ENCODE results near the gene ATG14. TPM values are rescaled to one million over a fixed set of nuclear protein-coding genes. Genes with fewer than 3 reads are reported as not detected.

ATG14 gene
- total and polyA plus RNA-seq, 2 of the 8 experiments (the other 6 are each of a cell fraction or from before 2014, with no cell fraction given) = 4.9 to 10.8 TPM

- Histone ChIP-seq H3K79me1 (ENCODE audit: low read depth, low read length) (no peaks in the 10 kb centered on the region), H3K56ac (replicated peaks; ENCODE audit: insufficient read length, low read depth, low read length) (no peak overlapping the region), H4K5ac (ENCODE audit: insufficient read length, low read depth, low read length) (no peak overlapping the region), H2BK20ac (ENCODE audit: low read length) (no peak overlapping the region), H3K9ac (replicated peaks in 1 of 4; ENCODE audit: extremely low read depth in 1 of 4, low read depth in 3 of 4, low read length in 3 of 4) (no peak overlapping the region), H3K23ac (ENCODE audit: insufficient read length) (no peak overlapping the region), H3K18ac (ENCODE audit: extremely low read depth, low read length) (no peak overlapping the region), H3K4me1 (replicated peaks in 1 of 4; ENCODE audit: control insufficient read depth in 3 of 4, insufficient read depth in 4 of 4, low read length in 3 of 4) (no peaks in the 10 kb centered on the region), H4K8ac (ENCODE audit: extremely low read depth, insufficient read depth, low read length) (no peak overlapping the region), H2AFZ (ENCODE audit: low read length) (no peak overlapping the region), H2BK12ac (ENCODE audit: low read depth, low read length) (no peak overlapping the region), H4K20me1 (replicated peaks in 1 of 2; ENCODE audit: control insufficient read depth in 1 of 2, insufficient read depth in 2 of 2, low read length in 2 of 2) (peaks cover 0 to 3% of the 10 kb centered on the region in 2 experiments), H2AK5ac (ENCODE audit: low read depth, low read length) (no peak overlapping the region), H3K14ac (ENCODE audit: insufficient read length) (no peak overlapping the region), H3K4ac (replicated peaks; ENCODE audit: insufficient read length, low read depth, low read length) (no peak overlapping the region), H3K4me3 (ENCODE audit: extremely low read depth in 1 of 4, insufficient read depth in 2 of 4, low read depth in 3 of 4, low read length in 4 of 4) (no peak overlapping the region), H3K36me3 (ENCODE audit: control insufficient read depth in 2 of 4, insufficient read depth in 4 of 4, low read length in 3 of 4) (peaks cover 8 to 26% (median 18%) of the 10 kb centered on the region in 4 experiments; a peak in 7 of 8 replicates), H2BK15ac (ENCODE audit: low read length) (no peak overlapping the region), H2BK5ac (ENCODE audit: low read depth, low read length) (no peak overlapping the region), H3K79me2 (ENCODE audit: control insufficient read depth in 1 of 2, insufficient read depth in 2 of 2, low read length in 2 of 2) (no peaks in the 10 kb centered on the region), H3K23me2 (ENCODE audit: low read depth, low read length) (no peaks in the 10 kb centered on the region), H3K27me3 (replicated peaks in 1 of 4; ENCODE audit: control insufficient read depth in 3 of 4, extremely low read depth in 1 of 4, insufficient read depth in 3 of 4, low read length in 3 of 4) (no peaks in the 10 kb centered on the region), H3K9me3 (ENCODE audit: insufficient read depth in 2 of 2, low read depth in 1 of 2, low read length in 1 of 2) (no peaks in the 10 kb centered on the region), H4K91ac (replicated peaks; ENCODE audit: insufficient read length, low read length) (no peak overlapping the region), H2BK120ac (replicated peaks; ENCODE audit: low read depth, low read length) (no peak overlapping the region), H3K27ac (ENCODE audit: low read depth, low read length) (no peak overlapping the region), H3K4me2 (ENCODE audit: insufficient read depth in 1 of 2, low read depth in 2 of 2, low read length in 2 of 2) (no peak overlapping the region)
- whole genome bisulfite sequencing, 2 experiments (ENCODE audit: extremely low coverage in 1 of 2, insufficient coverage in 1 of 2, insufficient read length in 1 of 2, insufficient replicate concordance in 2 of 2, low coverage in 1 of 2, low lambda C conversion rate in 2 of 2, missing lambda C conversion rate in 1 of 2) = 89% methylated on average over 5 of the region's 5 CpGs; no CpG with 5 or more reads in 1 of the 2 experiments
- FAIRE-seq (no peak), DNase-seq (ENCODE audit: low read depth in 1 of 2, low spot score in 2 of 2) (no peak)
- no peak for TF ChIP-seq TAF7 (optimal IDR thresholded peaks at IDR 0.05; ENCODE audit: borderline replicate concordance, low read depth, low read length)
- no peak for TF ChIP-seq CHD2 (IDR thresholded peaks at IDR 0.05; ENCODE audit: low read length)
- no peak for TF ChIP-seq PHF8 (conservative IDR thresholded peaks at IDR 0.05; ENCODE audit: low read depth, low read length)
- TF ChIP-seq, protein P1, sequence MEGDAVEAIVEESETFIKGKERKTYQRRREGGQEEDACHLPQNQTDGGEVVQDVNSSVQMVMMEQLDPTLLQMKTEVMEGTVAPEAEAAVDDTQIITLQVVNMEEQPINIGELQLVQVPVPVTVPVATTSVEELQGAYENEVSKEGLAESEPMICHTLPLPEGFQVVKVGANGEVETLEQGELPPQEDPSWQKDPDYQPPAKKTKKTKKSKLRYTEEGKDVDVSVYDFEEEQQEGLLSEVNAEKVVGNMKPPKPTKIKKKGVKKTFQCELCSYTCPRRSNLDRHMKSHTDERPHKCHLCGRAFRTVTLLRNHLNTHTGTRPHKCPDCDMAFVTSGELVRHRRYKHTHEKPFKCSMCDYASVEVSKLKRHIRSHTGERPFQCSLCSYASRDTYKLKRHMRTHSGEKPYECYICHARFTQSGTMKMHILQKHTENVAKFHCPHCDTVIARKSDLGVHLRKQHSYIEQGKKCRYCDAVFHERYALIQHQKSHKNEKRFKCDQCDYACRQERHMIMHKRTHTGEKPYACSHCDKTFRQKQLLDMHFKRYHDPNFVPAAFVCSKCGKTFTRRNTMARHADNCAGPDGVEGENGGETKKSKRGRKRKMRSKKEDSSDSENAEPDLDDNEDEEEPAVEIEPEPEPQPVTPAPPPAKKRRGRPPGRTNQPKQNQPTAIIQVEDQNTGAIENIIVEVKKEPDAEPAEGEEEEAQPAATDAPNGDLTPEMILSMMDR (IDR thresholded peaks at IDR 0.05; ENCODE audit: control extremely low read depth in 1 of 3, insufficient read depth in 1 of 3, low read depth in 1 of 3, low read length in 3 of 3) = no peak
- ChIA-PET POLR2A (ENCODE audit: partially characterized antibody) (no interaction called here), CTCF (ENCODE audit: partially characterized antibody) (interaction anchor here (0.6 kb wide), 1 partner anchor 376 kb away, joined by 3 read pairs; no protein-coding TSS in a partner anchor)
Measured at GRCh38 chr14:55383541-55384140, 28.0 kb downstream of the ATG14 start.

All from H1 (cell line).